ENCODE measurements around the gene HMGA1. TPM values are rescaled to one million over a fixed set of nuclear protein-coding genes. Genes with fewer than 3 reads are reported as not detected.
"Not testable (repeated sequence)": the region's sequence is repeated elsewhere in the genome, so short reads cannot be mapped to it uniquely, and the experiment has no call there.

HMGA1 gene
- total and polyA plus RNA-seq, 2 experiments from 2014 or later, result 341 to 639 TPM

DNA sequence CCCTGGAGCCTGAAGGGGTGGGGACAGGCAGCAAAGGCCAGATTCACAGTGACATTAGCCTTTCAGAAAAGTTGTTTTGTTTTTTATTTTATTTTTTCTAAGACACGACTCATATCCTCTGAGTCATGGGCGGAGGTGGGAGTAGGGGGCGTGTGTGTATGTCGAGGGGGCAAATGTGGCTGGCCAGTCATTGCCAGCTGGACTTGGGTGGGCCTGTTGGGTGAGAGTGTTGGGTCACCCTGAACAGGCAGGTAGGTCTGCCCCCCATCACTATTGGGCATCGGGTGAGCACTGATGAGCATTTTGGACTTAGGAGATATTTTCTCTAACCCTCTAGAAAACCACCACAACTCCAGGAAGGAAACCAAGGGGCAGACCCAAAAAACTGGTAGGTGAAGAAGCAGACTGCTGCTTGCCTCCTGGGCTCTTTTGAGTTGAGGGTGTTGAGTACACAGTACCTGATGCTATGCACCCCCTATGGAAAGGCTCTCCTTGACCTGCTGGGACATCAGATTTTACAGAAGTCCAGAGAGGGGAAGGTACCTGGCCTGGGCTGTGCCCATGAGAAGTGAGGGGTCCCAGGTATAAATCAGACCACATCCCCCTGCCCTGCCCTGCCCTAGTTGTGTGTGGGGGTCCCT is 6.6 kb downstream of the HMGA1 start:
- Histone ChIP-seq H3K4me3 (no peak overlapping the region), H3K36me3 (peaks cover 27% of the 10 kb centered on the region), H3K27me3 (no peaks in the 10 kb centered on the region), H3K27ac (no peak overlapping the region), H3K4me1 (ENCODE audit: low read depth) (peaks cover 19% of the 10 kb centered on the region), H3K9me3 (ENCODE audit: low read depth) (no peaks in the 10 kb centered on the region)
- TF ChIP-seq, protein P1, sequence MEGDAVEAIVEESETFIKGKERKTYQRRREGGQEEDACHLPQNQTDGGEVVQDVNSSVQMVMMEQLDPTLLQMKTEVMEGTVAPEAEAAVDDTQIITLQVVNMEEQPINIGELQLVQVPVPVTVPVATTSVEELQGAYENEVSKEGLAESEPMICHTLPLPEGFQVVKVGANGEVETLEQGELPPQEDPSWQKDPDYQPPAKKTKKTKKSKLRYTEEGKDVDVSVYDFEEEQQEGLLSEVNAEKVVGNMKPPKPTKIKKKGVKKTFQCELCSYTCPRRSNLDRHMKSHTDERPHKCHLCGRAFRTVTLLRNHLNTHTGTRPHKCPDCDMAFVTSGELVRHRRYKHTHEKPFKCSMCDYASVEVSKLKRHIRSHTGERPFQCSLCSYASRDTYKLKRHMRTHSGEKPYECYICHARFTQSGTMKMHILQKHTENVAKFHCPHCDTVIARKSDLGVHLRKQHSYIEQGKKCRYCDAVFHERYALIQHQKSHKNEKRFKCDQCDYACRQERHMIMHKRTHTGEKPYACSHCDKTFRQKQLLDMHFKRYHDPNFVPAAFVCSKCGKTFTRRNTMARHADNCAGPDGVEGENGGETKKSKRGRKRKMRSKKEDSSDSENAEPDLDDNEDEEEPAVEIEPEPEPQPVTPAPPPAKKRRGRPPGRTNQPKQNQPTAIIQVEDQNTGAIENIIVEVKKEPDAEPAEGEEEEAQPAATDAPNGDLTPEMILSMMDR (IDR thresholded peaks at IDR 0.05; ENCODE audit: low read depth, low read length), result no peak
- DNase-seq (ENCODE audit: low read depth in 1 of 2, low spot score in 1 of 2), result no peak

DNA sequence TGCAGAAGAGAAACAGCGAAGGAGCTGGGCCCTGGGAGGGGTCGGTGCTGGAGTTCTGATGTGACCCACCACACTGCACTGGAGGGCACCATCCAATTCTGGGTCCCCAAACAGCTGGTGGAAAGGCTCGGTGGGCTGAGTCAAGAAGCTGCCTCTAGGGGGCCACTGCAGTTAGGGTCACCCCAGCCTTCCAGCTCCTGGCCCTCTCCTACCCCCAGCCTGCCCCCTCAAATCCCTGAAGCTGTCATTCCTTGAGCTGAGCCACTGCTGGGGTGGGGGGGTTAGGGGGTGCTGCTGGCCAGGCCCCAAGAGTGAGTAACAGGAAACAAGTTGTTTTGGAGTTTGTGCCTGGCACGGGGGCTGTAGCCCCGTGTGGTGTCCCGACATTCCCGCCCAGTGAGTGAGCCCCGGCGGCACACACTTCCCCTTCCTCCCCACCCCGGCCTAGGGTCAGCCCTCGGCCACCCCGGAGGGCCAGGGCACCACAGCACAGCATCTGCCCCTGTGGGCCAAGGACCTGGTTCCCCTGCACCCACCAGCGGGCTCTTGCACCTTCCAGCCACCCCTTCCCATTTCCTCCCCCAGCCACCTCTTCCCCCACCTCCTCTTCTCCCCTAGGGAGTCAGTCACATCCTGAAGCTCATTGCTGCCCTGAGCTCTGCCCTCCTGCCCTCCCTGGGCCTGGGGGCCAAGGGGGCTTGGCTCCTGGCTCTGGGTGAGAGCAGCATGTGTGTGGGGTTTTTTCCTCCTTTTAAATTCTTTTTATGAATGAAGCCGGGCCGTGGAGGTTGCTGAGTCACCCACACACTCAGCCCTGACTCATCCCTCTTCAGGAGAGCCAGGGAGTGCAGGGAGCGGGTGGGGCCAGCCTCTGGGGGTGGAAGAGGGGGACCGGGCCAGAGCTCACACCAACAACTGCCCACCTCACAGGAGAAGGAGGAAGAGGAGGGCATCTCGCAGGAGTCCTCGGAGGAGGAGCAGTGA is 7.5 kb downstream of the HMGA1 start:
- no peaks in the 10 kb centered on the region for H3K9me3 ChIP-seq (ENCODE audit: low read depth)
- peak overlapping the region; percentile 61 for H3K27ac ChIP-seq
- peak in 1 of 2 donors; percentile 88 for DNase-seq (ENCODE audit: low read depth in 1 of 2, low spot score in 1 of 2)
- TF ChIP-seq, protein P1 (IDR thresholded peaks at IDR 0.05; ENCODE audit: low read depth, low read length), result peak; percentile 51
- H3K36me3 ChIP-seq, result peaks cover 27% of the 10 kb centered on the region
- H3K4me1 ChIP-seq (ENCODE audit: low read depth), result peaks cover 10% of the 10 kb centered on the region
- no peaks in the 10 kb centered on the region for H3K27me3 ChIP-seq
- H3K4me3 ChIP-seq, result no peak overlapping the region

DNA sequence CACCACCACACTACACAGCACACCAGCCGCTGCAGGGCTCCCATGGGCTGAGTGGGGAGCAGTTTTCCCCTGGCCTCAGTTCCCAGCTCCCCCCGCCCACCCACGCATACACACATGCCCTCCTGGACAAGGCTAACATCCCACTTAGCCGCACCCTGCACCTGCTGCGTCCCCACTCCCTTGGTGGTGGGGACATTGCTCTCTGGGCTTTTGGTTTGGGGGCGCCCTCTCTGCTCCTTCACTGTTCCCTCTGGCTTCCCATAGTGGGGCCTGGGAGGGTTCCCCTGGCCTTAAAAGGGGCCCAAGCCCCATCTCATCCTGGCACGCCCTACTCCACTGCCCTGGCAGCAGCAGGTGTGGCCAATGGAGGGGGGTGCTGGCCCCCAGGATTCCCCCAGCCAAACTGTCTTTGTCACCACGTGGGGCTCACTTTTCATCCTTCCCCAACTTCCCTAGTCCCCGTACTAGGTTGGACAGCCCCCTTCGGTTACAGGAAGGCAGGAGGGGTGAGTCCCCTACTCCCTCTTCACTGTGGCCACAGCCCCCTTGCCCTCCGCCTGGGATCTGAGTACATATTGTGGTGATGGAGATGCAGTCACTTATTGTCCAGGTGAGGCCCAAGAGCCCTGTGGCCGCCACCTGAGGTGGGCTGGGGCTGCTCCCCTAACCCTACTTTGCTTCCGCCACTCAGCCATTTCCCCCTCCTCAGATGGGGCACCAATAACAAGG is 8.5 kb downstream of the HMGA1 start:
- DNase-seq (ENCODE audit: low read depth in 1 of 2, low spot score in 1 of 2); H3K27ac ChIP-seq; H3K4me3 ChIP-seq; H3K27me3 ChIP-seq; H3K9me3 ChIP-seq (ENCODE audit: low read depth); H3K4me1 ChIP-seq (ENCODE audit: low read depth): not testable (repeated sequence)
- peaks cover 27% of the 10 kb centered on the region for H3K36me3 ChIP-seq

DNA sequence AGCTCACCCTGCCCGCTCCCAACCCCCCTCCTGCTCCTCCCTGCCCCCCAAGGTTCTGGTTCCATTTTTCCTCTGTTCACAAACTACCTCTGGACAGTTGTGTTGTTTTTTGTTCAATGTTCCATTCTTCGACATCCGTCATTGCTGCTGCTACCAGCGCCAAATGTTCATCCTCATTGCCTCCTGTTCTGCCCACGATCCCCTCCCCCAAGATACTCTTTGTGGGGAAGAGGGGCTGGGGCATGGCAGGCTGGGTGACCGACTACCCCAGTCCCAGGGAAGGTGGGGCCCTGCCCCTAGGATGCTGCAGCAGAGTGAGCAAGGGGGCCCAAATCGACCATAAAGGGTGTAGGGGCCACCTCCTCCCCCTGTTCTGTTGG is 9.1 kb downstream of the HMGA1 start:
- not testable (repeated sequence) for DNase-seq (ENCODE audit: low read depth in 1 of 2, low spot score in 1 of 2); H3K27me3 ChIP-seq; H3K4me3 ChIP-seq; H3K4me1 ChIP-seq (ENCODE audit: low read depth); H3K9me3 ChIP-seq (ENCODE audit: low read depth); H3K27ac ChIP-seq
- peaks cover 23% of the 10 kb centered on the region for H3K36me3 ChIP-seq

DNA sequence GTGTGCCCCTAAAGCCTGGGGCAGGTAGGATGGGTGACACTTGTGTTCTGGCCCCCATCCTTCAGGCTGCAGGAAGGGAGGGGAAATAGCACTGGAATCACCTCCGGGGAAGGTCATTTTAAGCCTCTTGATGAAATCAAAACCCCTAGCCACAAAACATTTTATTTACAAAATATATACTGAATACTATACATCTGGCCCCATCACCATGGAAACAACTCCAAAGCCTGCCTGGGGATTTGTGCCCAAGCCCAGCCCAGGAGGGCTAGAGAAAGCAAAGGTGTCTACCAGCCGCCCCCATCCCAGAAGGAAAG is 9.5 kb downstream of the HMGA1 start:
- TF ChIP-seq, protein P1 (IDR thresholded peaks at IDR 0.05; ENCODE audit: low read depth, low read length), result no peak
- Histone ChIP-seq H3K4me3 (no peak overlapping the region), H3K9me3 (ENCODE audit: low read depth) (no peaks in the 10 kb centered on the region), H3K4me1 (ENCODE audit: low read depth) (no peaks in the 10 kb centered on the region), H3K27me3 (no peaks in the 10 kb centered on the region), H3K36me3 (peaks cover 19% of the 10 kb centered on the region), H3K27ac (no peak overlapping the region)
- DNase-seq (ENCODE audit: low read depth in 1 of 2, low spot score in 1 of 2), result no peak

DNA sequence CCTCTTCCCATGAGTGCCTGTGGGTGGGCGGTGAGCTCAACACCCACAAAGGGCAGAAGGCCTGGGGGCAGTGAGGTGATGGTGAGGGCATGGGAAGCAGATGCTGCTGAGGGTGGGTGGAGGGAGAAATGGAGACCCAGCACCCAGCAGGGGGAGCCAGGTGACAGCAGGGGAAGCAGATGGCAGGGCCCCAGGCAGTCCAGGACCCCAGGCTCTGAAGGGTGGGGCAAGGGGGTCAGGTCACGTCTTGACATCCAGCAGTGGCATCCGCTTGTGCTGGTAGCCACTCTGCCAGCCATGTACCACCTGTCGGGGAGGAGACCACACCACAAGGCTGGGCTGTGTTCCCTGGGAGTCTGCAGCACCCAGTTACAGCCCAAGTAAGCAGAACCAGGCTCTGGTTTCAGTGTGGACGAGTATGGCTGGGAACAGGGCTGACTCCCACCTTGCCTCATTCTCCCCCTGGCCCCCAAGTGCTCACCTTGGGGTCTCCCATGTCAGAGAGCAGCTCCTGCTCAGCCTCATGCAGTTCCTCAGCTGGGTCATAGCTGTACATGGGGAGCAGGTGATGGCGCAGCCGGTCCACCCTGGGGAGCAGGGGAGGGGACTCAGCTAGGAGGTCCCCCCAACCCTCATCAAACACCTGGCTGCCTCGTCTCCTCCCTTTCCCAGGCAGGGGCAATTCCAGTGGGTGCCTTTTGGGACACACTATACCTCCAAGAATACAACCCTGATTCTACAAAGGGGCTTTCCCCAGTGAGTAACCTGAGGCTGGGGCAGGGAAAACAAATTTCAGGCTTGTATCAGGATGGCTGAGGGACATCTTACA is 10.1 kb downstream of the HMGA1 start:
- peak; percentile 34 to 47 for DNase-seq (ENCODE audit: low read depth in 1 of 2, low spot score in 1 of 2)
- TF ChIP-seq, protein P1 (IDR thresholded peaks at IDR 0.05; ENCODE audit: low read depth, low read length), result peak; percentile 49
- peak overlapping the region; percentile 43 for H3K27ac ChIP-seq

More for the DNA sequence above, 10.1 kb downstream of the HMGA1 start:
- no peaks in the 10 kb centered on the region for H3K9me3 ChIP-seq (ENCODE audit: low read depth)
- H3K4me3 ChIP-seq, result no peak overlapping the region
- H3K36me3 ChIP-seq, result peaks cover 13% of the 10 kb centered on the region
- no peaks in the 10 kb centered on the region for H3K27me3 ChIP-seq
- H3K4me1 ChIP-seq (ENCODE audit: low read depth), result no peaks in the 10 kb centered on the region

Measured in cardiac muscle cell (in vitro differentiated cells and primary cell).